Stimulated activated CD8-positive, alpha-beta memory T cell treated with anti-CD3 and anti-CD28 coated beads, Interleukin-2, amount 100 ng/mL, for 48 hours (primary cell): ENCODE results near the gene ABCA10.
"Not testable (repeated sequence)": the region's sequence is repeated elsewhere in the genome, so short reads cannot be mapped to it uniquely, and the experiment has no call there.

Experiments used
- DNase-seq, 2 donors: peaks; one replicate each; pipeline ENCODE4 v3.0.0-alpha.2; 2020; ENCODE audit warnings: low read depth in 2 of 2

ABCA10 gene

GRCh38 chr17:69168642-69169041 lies 60.0 kb downstream of the ABCA10 start:
- not testable (repeated sequence) for DNase-seq

DNA sequence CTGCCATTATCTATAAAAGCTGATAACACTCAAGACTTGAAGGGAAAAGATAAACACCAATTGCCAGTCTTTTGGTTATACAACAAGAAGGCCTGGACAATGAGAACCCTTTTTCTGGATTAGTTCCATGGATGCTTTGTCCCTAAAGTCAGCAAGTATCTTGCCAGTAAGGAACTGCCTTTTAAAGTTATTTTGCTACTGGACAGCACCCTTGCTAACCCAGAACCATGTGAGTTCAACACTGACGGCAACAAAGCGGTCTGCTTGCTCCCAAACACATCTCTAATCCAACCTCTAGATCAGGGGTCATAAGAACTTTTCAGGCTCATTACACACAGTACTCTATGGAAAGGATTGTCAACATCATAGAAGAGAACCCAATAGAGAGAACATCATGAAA lies 61.7 kb downstream of the ABCA10 start:
- no peak for DNase-seq

- no peak for DNase-seq
These were observed 64.4 kb downstream of the ABCA10 start for GRCh38 chr17:69164206-69164605.

DNA sequence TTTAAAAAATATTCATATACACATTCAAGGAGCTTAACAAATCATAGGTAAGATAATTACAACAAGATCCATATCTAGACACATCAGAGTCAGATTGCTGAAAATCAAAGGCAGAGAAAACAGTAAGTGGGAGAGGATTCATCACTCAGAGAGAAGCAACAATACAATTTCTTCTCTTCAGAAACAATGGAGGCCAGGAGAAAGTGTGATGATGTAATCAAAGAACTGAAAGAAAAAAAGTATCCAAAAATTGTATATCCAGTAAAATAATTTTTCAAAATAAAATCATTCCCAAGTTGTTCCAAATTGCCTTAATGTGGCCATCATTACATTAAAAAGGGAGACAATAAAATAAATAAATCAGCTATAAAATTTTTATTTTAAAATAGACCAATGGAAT lies 69.2 kb downstream of the ABCA10 start:
- no peak for DNase-seq

- DNase-seq: no peak
These were observed 74.4 kb downstream of the ABCA10 start for GRCh38 chr17:69154267-69154666.

DNA sequence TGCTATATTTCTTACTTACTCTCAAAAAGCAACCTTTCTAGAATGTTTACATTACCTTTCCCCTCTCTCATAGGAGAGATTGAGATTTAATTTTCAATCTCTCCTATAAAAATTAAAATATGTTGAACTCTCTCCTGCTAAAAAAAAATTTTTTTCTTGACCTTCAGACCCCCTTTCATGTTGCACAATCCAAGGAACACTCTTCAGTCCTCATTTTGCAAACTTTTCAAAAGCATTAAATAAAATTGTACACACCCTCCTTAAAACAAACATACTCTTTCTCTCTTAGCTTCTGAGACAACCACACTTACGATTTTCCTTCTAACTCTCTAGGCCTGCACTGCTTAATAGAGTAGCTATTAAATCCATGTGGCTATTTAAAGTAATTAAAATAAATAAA lies 78.3 kb downstream of the ABCA10 start:
- no peak for DNase-seq

DNA sequence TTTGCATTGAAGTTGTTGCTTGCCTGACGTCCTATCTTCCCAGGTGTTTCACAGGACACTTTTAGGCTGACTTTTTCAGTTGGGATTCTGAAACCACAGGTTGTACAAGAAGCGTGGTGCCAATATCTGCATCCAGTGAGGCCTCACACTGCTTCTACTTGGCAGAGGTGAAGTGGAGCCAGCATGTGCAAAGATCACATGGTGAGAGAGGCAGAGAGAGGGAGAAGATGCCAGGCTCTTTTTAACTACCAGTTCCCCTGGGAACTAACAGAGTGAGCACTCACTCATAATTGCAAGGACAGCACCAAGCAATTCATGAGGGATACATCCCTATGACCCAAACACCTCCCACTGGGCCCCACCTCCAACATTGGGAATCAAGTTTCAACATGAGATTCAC lies 81.2 kb downstream of the ABCA10 start:
- DNase-seq: no peak

DNA sequence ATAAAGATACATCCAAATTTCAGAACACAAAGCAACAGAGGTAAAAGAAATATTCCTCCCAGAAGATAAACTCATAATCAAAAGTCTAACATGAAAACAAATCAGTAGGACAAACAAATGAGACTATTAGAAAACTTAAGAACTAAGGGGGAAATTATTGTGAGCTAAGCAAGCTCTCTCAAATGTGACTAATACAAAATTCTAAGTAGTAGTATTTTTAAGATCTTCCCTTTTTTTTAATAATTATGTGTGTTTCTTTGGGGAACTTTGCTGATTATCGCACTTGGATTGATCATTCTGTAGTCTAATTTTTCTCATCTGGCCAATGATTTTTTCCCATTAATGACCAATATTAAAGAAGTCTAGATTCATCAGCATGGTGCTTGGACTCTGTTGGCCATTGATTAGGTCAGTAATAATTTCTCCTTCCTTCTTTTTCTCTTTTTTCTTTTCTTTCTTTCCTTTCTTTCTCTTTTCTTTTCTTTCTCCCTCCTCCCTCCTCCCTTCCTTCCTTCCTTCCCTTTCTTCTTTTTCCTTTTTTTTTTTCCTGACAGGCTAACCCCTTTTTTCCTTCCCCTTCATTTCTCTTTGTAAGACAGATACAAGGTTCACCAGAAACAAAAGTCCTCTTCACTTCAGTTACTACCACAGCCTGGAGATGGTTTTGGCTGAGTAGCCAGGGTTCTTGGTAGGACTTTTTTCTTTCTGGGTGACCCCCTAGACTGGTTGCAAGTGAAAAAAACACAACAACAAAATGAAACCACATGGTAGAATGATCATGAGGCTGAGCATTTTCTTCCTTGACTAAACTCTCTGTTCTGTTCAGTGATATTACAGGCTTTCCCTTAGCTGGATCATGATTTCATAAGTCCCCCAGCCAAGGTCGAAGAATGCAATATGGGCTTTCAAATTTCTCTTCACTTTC lies 84.0 kb downstream of the ABCA10 start:
- DNase-seq: no peak

DNA sequence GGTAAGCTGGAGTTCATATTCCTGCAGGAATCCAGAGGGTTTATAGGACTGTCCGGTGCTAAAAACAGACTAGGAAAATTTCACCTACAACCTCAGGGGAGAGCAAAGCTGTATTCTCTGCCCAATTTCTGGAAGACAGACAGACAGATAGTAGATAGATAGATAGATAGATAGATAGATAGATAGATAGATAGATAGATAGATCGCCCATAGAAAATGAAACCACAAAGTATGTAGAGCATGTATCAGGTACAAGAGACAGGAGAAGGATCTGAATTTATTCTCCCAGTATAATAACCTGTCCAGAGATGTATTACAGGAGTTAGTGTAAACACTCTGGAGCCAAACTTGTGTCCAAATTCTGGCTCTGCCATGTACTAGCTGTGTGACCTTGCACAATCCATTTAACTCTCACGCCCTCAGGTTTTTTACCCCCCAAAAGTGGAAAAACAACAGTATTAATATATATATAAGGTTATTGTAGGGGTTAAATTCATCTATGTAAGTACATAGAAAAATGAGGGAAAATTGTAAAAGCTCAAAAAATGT lies 84.9 kb downstream of the ABCA10 start:
- DNase-seq: no peak

DNA sequence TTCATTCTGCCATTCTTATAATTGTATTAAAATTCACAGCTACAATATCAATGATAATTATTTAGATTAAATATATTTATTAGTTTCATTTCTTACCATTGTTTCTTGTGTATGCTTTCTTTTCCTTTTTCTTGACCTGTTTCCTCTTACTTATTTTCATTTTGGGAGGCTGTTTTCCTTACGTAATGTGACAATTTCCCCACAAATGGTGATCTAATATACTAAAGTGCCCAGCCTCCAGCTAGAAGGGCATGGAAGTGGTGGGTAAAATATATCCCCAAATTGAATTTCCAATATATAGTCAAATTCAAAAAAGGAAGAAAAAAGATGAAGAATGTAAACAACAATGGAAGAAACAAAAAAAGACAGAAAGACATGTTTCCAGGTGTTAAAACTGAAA lies 85.5 kb downstream of the ABCA10 start:
- no peak for DNase-seq

- no peak for DNase-seq
These were observed 86.3 kb downstream of the ABCA10 start for GRCh38 chr17:69142175-69142802.

- no peak for DNase-seq
These were observed 87.0 kb downstream of the ABCA10 start, which contains the start of gene ABCA6 for GRCh38 chr17:69141431-69142174. TSS of gene ABCA6 (minus strand) at chr17:69141895. CDS start at chr17:69140703, 1,192 bp downstream.

- no peak for DNase-seq
These were observed 94.5 kb downstream of the ABCA10 start for GRCh38 chr17:69134112-69134511.

DNA sequence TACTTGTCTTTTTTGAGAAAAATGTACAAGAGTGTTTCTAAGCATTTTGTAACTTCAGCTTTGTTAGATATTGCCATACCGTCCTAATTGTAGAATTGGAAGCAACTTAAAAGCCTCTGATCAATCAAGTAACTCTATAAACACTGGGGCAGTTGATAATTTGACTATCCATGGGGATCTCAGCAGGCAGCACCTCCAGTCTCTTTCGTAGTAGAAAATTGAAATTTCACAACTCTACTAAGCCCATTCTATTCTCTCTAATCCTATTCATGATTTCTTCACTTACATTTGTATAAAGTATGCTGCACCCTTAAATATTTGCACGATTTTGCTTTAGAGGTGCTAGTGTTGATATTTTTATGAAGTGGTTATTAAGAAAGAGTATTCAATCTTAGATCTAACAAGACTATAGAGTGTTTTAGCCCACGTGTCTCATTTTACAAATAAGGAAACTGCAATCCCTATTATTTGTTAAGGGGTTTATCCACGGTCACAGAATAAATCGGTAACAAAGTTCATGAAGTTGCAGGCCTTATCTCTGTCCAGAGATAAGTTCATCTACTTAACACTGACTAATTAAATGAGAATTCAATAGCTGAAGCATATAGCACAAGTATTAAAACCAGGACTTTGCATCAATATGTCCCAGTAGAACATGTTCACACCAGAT lies 97.9 kb downstream of the ABCA10 start:
- DNase-seq: no peak

GRCh38 chr17:69123626-69124025 lies 105.0 kb downstream of the ABCA10 start:
- no peak for DNase-seq

- no peak for DNase-seq
These were observed 106.6 kb downstream of the ABCA10 start for GRCh38 chr17:69122065-69122464.

DNA sequence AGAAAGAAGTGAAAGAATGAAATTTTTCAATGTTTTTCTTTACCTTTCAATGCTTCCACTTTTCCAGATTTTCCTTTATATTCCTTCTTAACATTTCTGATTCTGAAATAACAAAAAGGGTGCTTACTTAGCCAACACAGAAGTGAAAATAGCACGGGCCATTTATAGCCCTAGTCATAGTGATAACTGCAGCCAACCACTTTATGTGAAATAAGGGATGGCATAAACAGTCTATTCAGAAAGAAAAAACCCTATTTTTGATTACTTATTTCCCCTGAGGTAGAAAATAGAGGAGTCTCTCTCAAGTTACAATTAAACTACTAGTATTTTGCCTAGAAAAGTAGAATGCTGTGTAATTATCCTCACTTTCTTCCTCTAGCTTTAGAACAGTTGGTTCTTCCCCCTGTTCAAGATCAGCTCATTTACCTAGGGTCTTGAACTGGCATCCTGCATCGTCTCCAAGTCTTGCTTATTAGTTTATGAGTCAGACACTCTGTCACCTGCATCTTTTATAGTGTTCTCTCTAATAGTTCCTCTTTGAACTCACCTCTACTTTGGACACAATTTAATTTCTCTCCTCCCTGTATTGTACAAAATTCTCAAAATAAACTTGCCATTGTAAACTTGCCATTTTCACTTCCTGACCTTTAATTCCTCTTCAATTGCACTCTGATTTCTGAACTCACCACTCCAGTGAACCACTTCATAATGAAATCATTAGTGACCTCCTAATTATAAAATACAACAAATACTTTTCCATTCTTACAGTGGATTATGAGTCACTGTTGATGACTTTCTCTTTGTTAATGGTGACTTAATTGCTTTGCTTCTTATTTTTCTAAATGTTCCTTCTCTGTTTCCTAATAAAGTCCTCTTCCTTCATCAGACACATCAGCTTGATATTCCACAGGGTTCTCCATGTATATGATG lies 110.5 kb downstream of the ABCA10 start:
- no peak for DNase-seq

DNA sequence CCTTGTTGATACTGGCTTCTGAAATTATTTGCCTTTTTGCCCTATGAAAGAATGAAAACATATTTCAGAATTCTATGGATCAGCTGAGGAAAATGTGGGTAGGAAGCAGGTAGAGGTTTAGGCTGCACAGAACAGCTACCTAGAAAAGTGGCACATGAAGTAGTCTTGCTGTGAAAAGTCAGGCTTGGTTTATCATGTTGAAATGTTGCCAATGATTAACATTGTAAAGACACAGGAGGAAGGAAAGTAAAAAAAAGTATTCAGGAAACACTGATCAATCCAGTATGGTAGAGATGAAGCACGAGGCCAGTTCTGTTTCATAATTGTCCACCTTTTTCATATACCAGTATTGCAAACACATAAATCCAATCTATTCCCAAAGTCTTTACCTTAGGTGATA lies 116.8 kb downstream of the ABCA10 start:
- no peak for DNase-seq

DNA sequence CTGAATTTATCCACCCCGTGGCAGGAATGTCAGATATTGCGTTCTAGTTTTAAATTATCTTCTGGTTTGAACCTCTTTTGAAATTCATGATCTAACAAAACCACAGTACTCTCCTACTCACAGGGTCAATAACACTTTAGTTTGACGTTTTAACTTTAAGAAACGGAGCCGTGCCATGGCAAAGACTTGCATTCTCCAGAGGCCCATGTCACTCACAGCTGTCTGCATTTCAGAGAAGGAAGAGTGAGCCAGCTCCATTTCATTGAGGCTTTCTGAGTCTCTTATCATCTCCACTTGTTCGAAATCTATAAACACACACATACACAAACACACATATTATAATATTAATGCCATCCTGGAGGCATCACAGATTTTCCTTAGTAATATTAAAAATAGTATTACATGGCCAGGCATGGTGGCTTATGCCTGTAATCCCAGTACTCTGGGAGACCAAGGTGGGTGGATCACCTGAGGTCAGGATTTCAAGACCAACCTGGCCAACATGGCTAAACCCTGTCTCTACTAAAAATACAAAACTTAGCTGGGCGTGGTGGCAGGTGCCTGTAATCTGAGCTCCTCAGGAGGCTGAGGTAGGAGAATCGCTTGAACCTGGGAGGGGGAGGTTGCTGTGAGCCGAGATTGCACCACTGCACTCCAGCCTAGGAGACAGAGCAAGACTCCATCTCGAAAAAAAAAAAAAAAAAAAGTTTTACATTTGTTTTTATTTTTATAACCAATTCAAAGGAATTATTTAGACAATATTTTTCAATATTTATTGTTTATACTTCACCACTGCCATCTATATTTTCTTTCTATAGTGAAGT lies 122.5 kb downstream of the ABCA10 start:
- no peak for DNase-seq
